ENCODE results near the gene ADK. TPM values are rescaled to one million over a fixed set of nuclear protein-coding genes. Genes with fewer than 3 reads are reported as not detected.
"Not testable (repeated sequence)": the region's sequence is repeated elsewhere in the genome, so short reads cannot be mapped to it uniquely, and the experiment has no call there.

Gene ADK
- total RNA-seq, 1 donor from 2014 or later: 28.5 TPM

GRCh38 chr10:74347522-74347921 lies 196.5 kb downstream of the ADK start:
- no peak for DNase-seq (ENCODE audit: extremely low spot score, unreplicated experiment)
- Mint-ChIP-seq H3K4me3 (no peak overlapping the region), H3K36me3 (peaks cover 22% of the 10 kb centered on the region), H3K4me1 (ENCODE audit: unreplicated experiment) (no peaks in the 10 kb centered on the region), H3K27ac (no peak overlapping the region), H3K27me3 (no peaks in the 10 kb centered on the region), H3K9me3 (peaks cover 10% of the 10 kb centered on the region)
- no peak for TF ChIP-seq CTCF (conservative IDR thresholded peaks at IDR 0.05)

- not testable (repeated sequence) for H3K27ac Mint-ChIP-seq; H3K4me1 Mint-ChIP-seq (ENCODE audit: unreplicated experiment); H3K27me3 Mint-ChIP-seq; H3K36me3 Mint-ChIP-seq; DNase-seq (ENCODE audit: extremely low spot score, unreplicated experiment); H3K4me3 Mint-ChIP-seq; H3K9me3 Mint-ChIP-seq
Observed at GRCh38 chr10:74353021-74353420, 202.0 kb downstream of the ADK start.

- no peak overlapping the region for H3K4me3 Mint-ChIP-seq
Observed at GRCh38 chr10:74361678-74362077, 210.7 kb downstream of the ADK start.

GRCh38 chr10:74363727-74364126 lies 212.7 kb downstream of the ADK start:
- H3K4me3 Mint-ChIP-seq: no peak overlapping the region
- peaks cover 18% of the 10 kb centered on the region for H3K9me3 Mint-ChIP-seq
- no peaks in the 10 kb centered on the region for H3K27me3 Mint-ChIP-seq
- no peak for DNase-seq (ENCODE audit: extremely low spot score, unreplicated experiment)
- no peak for TF ChIP-seq CTCF (conservative IDR thresholded peaks at IDR 0.05)
- no peak overlapping the region for H3K27ac Mint-ChIP-seq
- H3K36me3 Mint-ChIP-seq: peaks cover 33% of the 10 kb centered on the region
- peaks cover 8% of the 10 kb centered on the region for H3K4me1 Mint-ChIP-seq (ENCODE audit: unreplicated experiment)

More at GRCh38 chr10:74361678-74362077, 210.7 kb downstream of the ADK start:
- Mint-ChIP-seq H3K4me1 (ENCODE audit: unreplicated experiment) (peaks cover 8% of the 10 kb centered on the region), H3K27me3 (no peaks in the 10 kb centered on the region), H3K36me3 (peaks cover 37% of the 10 kb centered on the region), H3K9me3 (peaks cover 18% of the 10 kb centered on the region), H3K27ac (no peak overlapping the region)
- DNase-seq (ENCODE audit: extremely low spot score, unreplicated experiment): no peak
- TF ChIP-seq CTCF (conservative IDR thresholded peaks at IDR 0.05): no peak

GRCh38 chr10:74365109-74365508 lies 214.1 kb downstream of the ADK start:
- Mint-ChIP-seq H3K27me3 (no peaks in the 10 kb centered on the region), H3K27ac (no peak overlapping the region), H3K9me3 (peaks cover 14% of the 10 kb centered on the region), H3K4me1 (ENCODE audit: unreplicated experiment) (peaks cover 8% of the 10 kb centered on the region), H3K36me3 (peaks cover 30% of the 10 kb centered on the region), H3K4me3 (no peak overlapping the region)
- TF ChIP-seq CTCF (conservative IDR thresholded peaks at IDR 0.05): no peak
- DNase-seq (ENCODE audit: extremely low spot score, unreplicated experiment): no peak

- H3K27ac Mint-ChIP-seq: no peak overlapping the region
- H3K27me3 Mint-ChIP-seq: no peaks in the 10 kb centered on the region
- no peak for DNase-seq (ENCODE audit: extremely low spot score, unreplicated experiment)
- no peaks in the 10 kb centered on the region for H3K4me1 Mint-ChIP-seq (ENCODE audit: unreplicated experiment)
- H3K4me3 Mint-ChIP-seq: no peak overlapping the region
- no peaks in the 10 kb centered on the region for H3K9me3 Mint-ChIP-seq
- TF ChIP-seq CTCF (conservative IDR thresholded peaks at IDR 0.05): no peak
- no peaks in the 10 kb centered on the region for H3K36me3 Mint-ChIP-seq
Observed at GRCh38 chr10:74371696-74372095, 220.7 kb downstream of the ADK start.
